H9 (cell line): ENCODE measurements around the gene ZNF646. TPM values are rescaled to one million over a fixed set of nuclear protein-coding genes. Genes with fewer than 3 reads are reported as not detected.
A peak's percentile ranks its signal among the peaks of the same experiment; 100 is the strongest.

Experiments used
- DNase-seq: peaks from one replicate; pipeline ENCODE4 v3.0.0-alpha.2; 2017
- H2AFZ ChIP-seq: one replicate; pipeline ENCODE4 v1.6.1; 2013; ENCODE audit warnings: mild to moderate bottlenecking, low read length, control low read depth, moderate library complexity
- H2AK5ac ChIP-seq: 2 replicates; pipeline ENCODE4 v1.6.1; 2013; ENCODE audit warnings: low read length, control low read depth, mixed read lengths; ENCODE audit not compliant: insufficient read length
- H2BK120ac ChIP-seq: one replicate; pipeline ENCODE4 v1.6.1; 2013; ENCODE audit warnings: low read depth, mild to moderate bottlenecking, low read length, control low read depth, inconsistent platforms; ENCODE audit not compliant: poor library complexity, severe bottlenecking
- H2BK12ac ChIP-seq: 2 replicates; pipeline ENCODE4 v1.6.1; 2013; ENCODE audit warnings: low read length, control low read depth, mixed read lengths, low read depth; ENCODE audit not compliant: insufficient read length
- H2BK15ac ChIP-seq: 2 replicates; pipeline ENCODE4 v1.6.1; 2013; ENCODE audit warnings: low read depth, low read length, control low read depth
- H2BK20ac ChIP-seq: one replicate; pipeline ENCODE4 v1.6.1; 2013; ENCODE audit warnings: low read depth, mild to moderate bottlenecking, low read length, control low read depth, inconsistent platforms; ENCODE audit not compliant: poor library complexity, severe bottlenecking
- H2BK5ac ChIP-seq: 2 replicates; pipeline ENCODE4 v1.6.1; 2013; ENCODE audit warnings: low read length, control low read depth, mixed read lengths; ENCODE audit not compliant: insufficient read length
- H3K14ac ChIP-seq: 2 replicates; pipeline ENCODE4 v1.6.1; 2013; ENCODE audit warnings: low read length, control low read depth; ENCODE audit not compliant: insufficient read depth
- H3K18ac ChIP-seq: 2 replicates; pipeline ENCODE4 v1.6.1; 2013; ENCODE audit warnings: low read depth, mild to moderate bottlenecking, mixed read lengths, low read length, control low read depth; ENCODE audit not compliant: insufficient read length
- H3K23ac ChIP-seq: 2 replicates; pipeline ENCODE4 v1.6.1; 2013; ENCODE audit warnings: low read length, control low read depth, mixed read lengths, low read depth; ENCODE audit not compliant: insufficient read length
- H3K23me2 ChIP-seq: 2 replicates; pipeline ENCODE4 v1.6.1; 2013; ENCODE audit warnings: low read depth, mild to moderate bottlenecking, mixed read lengths, low read length, control low read depth; ENCODE audit not compliant: insufficient read length, poor library complexity, severe bottlenecking
- H3K27ac ChIP-seq: 2 replicates; pipeline ENCODE4 v1.5.1; 2013; ENCODE audit warnings: low read length, control low read depth, mixed read lengths, low read depth; ENCODE audit not compliant: insufficient read length
- H3K27me3 ChIP-seq: 2 replicates; pipeline ENCODE4 v1.6.1; 2013; ENCODE audit warnings: low read length, control low read depth, inconsistent platforms; ENCODE audit not compliant: insufficient read depth
- H3K4ac ChIP-seq: 2 replicates; pipeline ENCODE4 v1.6.1; 2013; ENCODE audit warnings: low read depth, mild to moderate bottlenecking, control low read depth, inconsistent platforms, low read length, moderate library complexity
- H3K4me1 ChIP-seq: 2 replicates; pipeline ENCODE4 v1.6.1; 2013; ENCODE audit warnings: low read length, control low read depth, inconsistent platforms; ENCODE audit not compliant: insufficient read depth
- H3K4me2 ChIP-seq: 2 replicates; pipeline ENCODE4 v1.6.1; 2013; ENCODE audit warnings: low read length, control low read depth, mixed read lengths; ENCODE audit not compliant: insufficient read length, insufficient read depth
- H3K56ac ChIP-seq: 2 replicates; pipeline ENCODE4 v1.6.1; 2013; ENCODE audit warnings: low read depth, mild to moderate bottlenecking, mixed read lengths, low read length, control low read depth; ENCODE audit not compliant: insufficient read length
- H3K79me1 ChIP-seq: 2 replicates; pipeline ENCODE4 v1.6.1; 2013; ENCODE audit warnings: low read depth, mild to moderate bottlenecking, moderate library complexity, low read length, control low read depth, inconsistent platforms; ENCODE audit not compliant: insufficient read depth, poor library complexity, severe bottlenecking
- H3K79me2 ChIP-seq: 2 replicates; pipeline ENCODE4 v1.6.1; 2013; ENCODE audit warnings: low read length, control low read depth, inconsistent platforms; ENCODE audit not compliant: insufficient read depth
- H3K9ac ChIP-seq: 2 replicates; pipeline ENCODE4 v1.6.1; 2013; ENCODE audit warnings: low read length, control low read depth, mixed read lengths; ENCODE audit not compliant: insufficient read length; ENCODE audit errors: extremely low read depth
- H3K9me3 ChIP-seq: one replicate; pipeline ENCODE4 v1.6.1; 2013; ENCODE audit warnings: low read depth, low read length, inconsistent platforms; ENCODE audit not compliant: control insufficient read depth
- H3T11ph ChIP-seq: one replicate; pipeline ENCODE4 v1.6.1; 2013; ENCODE audit warnings: mild to moderate bottlenecking, low read length, control low read depth, inconsistent platforms
- H4K20me1 ChIP-seq: one replicate; pipeline ENCODE4 v1.6.1; 2013; ENCODE audit not compliant: control insufficient read depth, insufficient read length, insufficient read depth
- H4K5ac ChIP-seq: 2 replicates; pipeline ENCODE4 v1.6.1; 2013; ENCODE audit warnings: low read depth, mild to moderate bottlenecking, mixed read lengths, low read length, control low read depth; ENCODE audit not compliant: insufficient read length
- H4K8ac ChIP-seq: replicated peaks from 2 replicates; pipeline ENCODE4 v1.6.1; 2013; ENCODE audit warnings: low read length, control low read depth, mixed read lengths, low read depth; ENCODE audit not compliant: insufficient read length
- H4K91ac ChIP-seq: 2 replicates; pipeline ENCODE4 v1.6.1; 2013; ENCODE audit warnings: low read depth, mild to moderate bottlenecking, moderate library complexity, mixed read lengths, low read length, control low read depth; ENCODE audit not compliant: insufficient read length
- H3K27ac Mint-ChIP-seq, 3 experiments: 2 replicates in 2 of 3; 3 replicates in 1 of 3; pipeline ENCODE4 v1.8.0; 2020 to 2021; ENCODE audit warnings: mixed read lengths in 3 of 3, mild to moderate bottlenecking in 1 of 3, moderate library complexity in 1 of 3
- H3K27me3 Mint-ChIP-seq: 2 replicates; pipeline ENCODE4 v1.8.0; 2021; ENCODE audit warnings: low read depth, mild to moderate bottlenecking, moderate library complexity, mixed read lengths
- H3K36me3 Mint-ChIP-seq, 3 experiments: 2 replicates in 2 of 3; 3 replicates in 1 of 3; pipeline ENCODE4 v1.8.0; 2020 to 2021; ENCODE audit warnings: low read depth in 3 of 3, mixed read lengths in 3 of 3; ENCODE audit not compliant: insufficient read depth in 1 of 3
- H3K4me1 Mint-ChIP-seq, 2 experiments: 2 replicates each; pipeline ENCODE4 v1.8.0; 2020; ENCODE audit warnings: mixed read lengths in 2 of 2
- H3K4me3 Mint-ChIP-seq, 2 experiments: 2 replicates in 1 of 2; 3 replicates in 1 of 2; pipeline ENCODE4 v1.8.0; 2020 to 2021; ENCODE audit warnings: mild to moderate bottlenecking in 2 of 2, mixed read lengths in 2 of 2, moderate library complexity in 1 of 2
- H3K9me3 Mint-ChIP-seq, 2 experiments: 2 replicates in 1 of 2; 3 replicates in 1 of 2; pipeline ENCODE4 v1.8.0; 2020; ENCODE audit warnings: mild to moderate bottlenecking in 2 of 2, mixed read lengths in 2 of 2, moderate library complexity in 1 of 2
- CTCF ChIP-seq: fragments of 200-600 bp; sonication (generic); conservative IDR thresholded peaks from 3 replicates; pipeline ENCODE4 v1.8.0; 2021; ENCODE audit warnings: antibody characterized with exemption, mild to moderate bottlenecking
- WGBS: extraction: QIAGEN DNeasy Blood & Tissue Kit; methylation state at CpG from one replicate; pipeline ENCODE4 v1.1.7; 2013; ENCODE audit warnings: missing lambda C conversion rate, low lambda C conversion rate, mixed read lengths; ENCODE audit not compliant: insufficient read length; ENCODE audit errors: extremely low coverage; 5-methylcytosine and 5-hydroxymethylcytosine counted together
- total RNA-seq: library from RNA; stranded (reverse); gene quantifications from 2 replicates; pipeline ENCODE4 v1.2.1, GENCODE V29; 2021

ZNF646 gene
- total RNA-seq, 1 experiment from 2014 or later = 29.2 TPM

- Histone ChIP-seq H3T11ph (no peak overlapping the region), H2BK20ac (no peak overlapping the region), H3K79me1 (no peaks in the 10 kb centered on the region), H3K4ac (no peak overlapping the region), H2BK15ac (no peak overlapping the region), H3K79me2 (peaks cover 2% of the 10 kb centered on the region; the same call in 1 of the 2 replicates), H3K27ac (no peak overlapping the region), H3K27me3 (no peaks in the 10 kb centered on the region), H3K9ac (no peak overlapping the region), H3K9me3 (no peaks in the 10 kb centered on the region), H3K4me1 (no peaks in the 10 kb centered on the region), H2BK5ac (no peak overlapping the region), H4K5ac (no peak overlapping the region), H4K20me1 (peaks cover 4% of the 10 kb centered on the region), H3K23ac (no peak overlapping the region), H2AFZ (no peak overlapping the region), H3K14ac (no peak overlapping the region), H3K56ac (no peak overlapping the region), H2AK5ac (no peak overlapping the region), H3K23me2 (no peaks in the 10 kb centered on the region), H2BK12ac (no peak overlapping the region), H2BK120ac (no peak overlapping the region), H4K91ac (no peak overlapping the region), H3K4me2 (no peak overlapping the region), H3K18ac (no peak overlapping the region), H4K8ac (no peak overlapping the region)
- DNase-seq = no peak
- peak overlapping the region in 1 of 3 experiments; percentile 90; a peak in 2 of 7 replicates for H3K27ac Mint-ChIP-seq
- H3K4me3 Mint-ChIP-seq = no peak overlapping the region
- no peak for TF ChIP-seq CTCF
- H3K27me3 Mint-ChIP-seq = no peaks in the 10 kb centered on the region
- H3K9me3 Mint-ChIP-seq = no peaks in the 10 kb centered on the region
- H3K36me3 Mint-ChIP-seq = peaks cover 31 to 61% (median 57%) of the 10 kb centered on the region in 3 experiments; a peak in 6 of 7 replicates
- peaks cover 7 to 11% of the 10 kb centered on the region in 2 experiments for H3K4me1 Mint-ChIP-seq
- no CpG with 5 or more reads among the region's 13 CpGs for WGBS
Measured at GRCh38 chr16:31079342-31079944, 5.2 kb downstream of the ZNF646 start.
